Renal pelvis (tissue), 4 donors: ENCODE results near the gene SPACA9. TPM values are rescaled to one million over a fixed set of nuclear protein-coding genes. Genes with fewer than 3 reads are reported as not detected.

Source experiments
- DNase-seq: peaks from one replicate; pipeline ENCODE4 v3.0.0-alpha.2; 2013
- polyA plus RNA-seq, 3 donors: library from polyadenylated mRNA; unstranded; fragments of 120-200 nt; gene quantifications; one replicate each; pipeline ENCODE4 v1.2.1, GENCODE V29; 2013; ENCODE audit not compliant: insufficient read length in 3 of 3

The SPACA9 gene
- polyA plus RNA-seq, 3 donors, result 8.9 to 10.8 (median 9.6) TPM

- DNase-seq, result no peak
Measured at GRCh38 chr9:132931178-132931735, 52.6 kb downstream of the SPACA9 start.

- DNase-seq, result no peak
Measured at GRCh38 chr9:132935026-132935425, 56.3 kb downstream of the SPACA9 start.

- DNase-seq, result no peak
Measured at GRCh38 chr9:132937463-132937901, 58.8 kb downstream of the SPACA9 start.

GRCh38 chr9:132939169-132939568 lies 60.5 kb downstream of the SPACA9 start:
- no peak for DNase-seq

Other genes starting within 250 kb of the SPACA9 start
- gene DDX31, start 208.9 kb upstream of the SPACA9 start, polyA plus RNA-seq, result 10 to 100 TPM; 17.7 to 20.4 (median 20.1) TPM
- 10 to 100 TPM; 23.7 to 26.7 (median 25.6) TPM for gene GTF3C4, start 208.4 kb upstream of the SPACA9 start, polyA plus RNA-seq
- 1 to 10 TPM; 4.5 to 5.1 (median 5.1) TPM for gene AK8, start 614 bp upstream of the SPACA9 start, polyA plus RNA-seq
- gene TSC1, start 65.7 kb downstream of the SPACA9 start, polyA plus RNA-seq, result 10 to 100 TPM; 38.3 to 67.8 (median 56.3) TPM
- under 1 TPM; 0.71 to 0.91 (median 0.78) TPM for gene GFI1B, start 99.8 kb downstream of the SPACA9 start, polyA plus RNA-seq
- gene GTF3C5, start 152.1 kb downstream of the SPACA9 start, polyA plus RNA-seq, result 10 to 100 TPM; 77.0 to 79.8 (median 77.9) TPM
- 1 to 10 TPM; 4.0 to 4.1 (median 4.0) TPM for gene CEL, start 183.1 kb downstream of the SPACA9 start, polyA plus RNA-seq
- gene RALGDS, start 242.3 kb downstream of the SPACA9 start, polyA plus RNA-seq, result 10 to 100 TPM; 40.4 to 42.7 (median 41.5) TPM